HG03095 (cell line): ENCODE results near the gene ABCC1.

Experiments used
- ATAC-seq: cut with Tn5 transposase; IDR thresholded peaks from one replicate; pipeline ENCODE4 v1.9.1; 2021; ENCODE audit warnings: moderate library complexity; ENCODE audit not compliant: unreplicated experiment

ABCC1 gene

DNA sequence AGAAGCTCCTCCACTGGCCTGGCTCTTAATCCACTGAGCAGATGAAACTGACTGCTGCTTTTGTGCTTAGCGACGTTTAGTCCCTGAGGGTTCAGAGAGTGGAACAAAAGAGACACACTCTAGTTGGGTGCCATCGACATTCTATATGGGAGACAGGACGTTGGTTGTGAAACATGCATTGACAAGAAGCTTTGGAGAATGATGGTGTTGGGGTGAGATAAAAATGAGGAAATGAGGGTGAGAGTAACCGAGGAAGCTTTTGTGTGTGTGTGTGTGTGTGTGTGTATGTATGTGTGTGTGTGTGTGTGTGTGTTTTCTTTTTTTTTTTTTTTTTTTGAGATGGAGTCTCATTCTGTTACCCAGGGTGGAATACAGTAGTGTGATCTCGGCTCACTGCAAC, 89.5 kb downstream of the ABCC1 start:
- ATAC-seq = no peak

DNA sequence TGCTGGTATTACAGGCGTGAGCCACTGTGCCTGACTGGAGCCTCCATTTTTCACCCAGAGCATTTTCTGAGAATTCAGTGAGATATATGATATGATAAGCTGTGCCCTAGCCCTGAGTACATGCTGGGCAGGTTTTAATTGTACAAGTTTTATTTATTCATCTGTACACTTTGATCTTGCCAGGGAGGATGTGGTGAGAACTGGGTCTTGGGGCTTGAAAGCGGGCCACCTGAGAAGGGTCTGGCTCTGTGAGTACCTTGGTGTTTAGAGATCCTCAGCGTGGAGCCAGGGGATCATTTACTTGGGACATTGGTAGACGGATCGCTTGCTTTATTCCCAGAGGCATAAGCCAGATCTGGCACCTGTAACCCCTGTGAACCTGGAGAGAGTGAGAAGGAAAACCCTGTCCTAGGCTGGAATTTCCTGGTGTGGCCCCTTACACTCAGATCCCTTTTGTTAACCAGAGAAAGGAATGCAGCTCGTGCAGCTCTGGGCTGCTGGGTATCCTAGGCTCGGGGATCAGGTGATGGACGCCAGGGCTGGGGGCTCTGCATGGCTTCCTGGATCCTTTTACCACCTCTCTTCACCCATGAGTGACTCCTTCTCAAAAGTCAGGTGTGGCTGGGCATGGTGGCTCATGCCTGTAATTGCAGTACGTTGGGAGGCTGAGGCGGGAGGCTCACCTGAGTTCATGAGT, 91.9 kb downstream of the ABCC1 start:
- no peak for ATAC-seq

GRCh38 chr16:16042076-16042475, 92.7 kb downstream of the ABCC1 start:
- ATAC-seq = no peak

DNA sequence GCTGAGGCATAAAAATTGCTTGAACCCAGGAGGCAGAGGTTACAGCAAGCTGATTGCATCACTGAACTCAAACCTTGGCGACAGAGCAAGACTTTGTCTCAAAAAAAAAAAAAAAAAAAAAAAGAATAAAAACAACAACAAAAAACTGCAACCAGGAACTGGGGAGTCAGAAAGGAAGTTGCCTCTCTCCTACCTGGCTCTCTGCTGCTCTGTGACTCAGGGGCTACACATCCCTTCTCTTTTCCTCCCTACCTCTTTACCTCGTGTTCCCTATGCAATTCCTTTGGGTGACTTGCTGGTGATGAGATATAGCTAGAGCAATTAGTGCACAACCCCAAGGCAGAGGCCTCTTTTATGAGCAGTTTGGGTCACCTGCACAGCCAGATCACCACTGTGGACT, 95.9 kb downstream of the ABCC1 start:
- ATAC-seq = no peak

DNA sequence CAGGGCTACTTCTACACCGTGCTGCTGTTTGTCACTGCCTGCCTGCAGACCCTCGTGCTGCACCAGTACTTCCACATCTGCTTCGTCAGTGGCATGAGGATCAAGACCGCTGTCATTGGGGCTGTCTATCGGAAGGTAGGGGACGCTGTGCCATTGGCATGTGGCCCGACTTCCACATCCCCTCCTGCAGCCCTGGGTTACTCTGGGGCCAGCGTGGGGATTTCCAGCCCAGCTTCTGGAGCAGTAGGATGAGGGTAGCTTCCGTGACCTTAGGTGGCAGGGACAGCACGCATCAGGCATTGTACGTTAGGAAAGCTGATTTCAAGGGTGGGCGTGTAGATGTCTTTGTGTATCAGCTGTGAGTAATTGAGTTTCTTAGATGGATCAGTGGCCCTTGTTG, 96.5 kb downstream of the ABCC1 start:
- no peak for ATAC-seq

DNA sequence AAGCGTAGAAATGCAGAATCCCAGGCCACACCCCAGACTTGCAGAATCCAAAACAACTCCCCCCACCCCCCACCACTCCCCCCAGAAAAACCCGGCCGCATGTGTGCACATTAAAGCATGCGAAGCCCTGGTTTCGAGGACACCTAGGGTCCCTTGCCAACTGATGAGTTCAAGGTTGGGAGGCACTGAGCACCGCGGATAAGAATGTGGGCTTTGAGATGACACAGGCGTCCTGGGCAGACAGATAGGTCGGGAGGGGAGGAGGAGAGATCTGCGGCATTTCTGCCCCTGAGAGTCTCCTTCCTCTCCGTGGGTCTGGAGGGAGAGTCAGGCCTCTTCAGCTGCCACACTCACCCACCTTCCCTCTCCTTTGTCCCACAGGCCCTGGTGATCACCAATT, 98.3 kb downstream of the ABCC1 start:
- ATAC-seq = no peak

DNA sequence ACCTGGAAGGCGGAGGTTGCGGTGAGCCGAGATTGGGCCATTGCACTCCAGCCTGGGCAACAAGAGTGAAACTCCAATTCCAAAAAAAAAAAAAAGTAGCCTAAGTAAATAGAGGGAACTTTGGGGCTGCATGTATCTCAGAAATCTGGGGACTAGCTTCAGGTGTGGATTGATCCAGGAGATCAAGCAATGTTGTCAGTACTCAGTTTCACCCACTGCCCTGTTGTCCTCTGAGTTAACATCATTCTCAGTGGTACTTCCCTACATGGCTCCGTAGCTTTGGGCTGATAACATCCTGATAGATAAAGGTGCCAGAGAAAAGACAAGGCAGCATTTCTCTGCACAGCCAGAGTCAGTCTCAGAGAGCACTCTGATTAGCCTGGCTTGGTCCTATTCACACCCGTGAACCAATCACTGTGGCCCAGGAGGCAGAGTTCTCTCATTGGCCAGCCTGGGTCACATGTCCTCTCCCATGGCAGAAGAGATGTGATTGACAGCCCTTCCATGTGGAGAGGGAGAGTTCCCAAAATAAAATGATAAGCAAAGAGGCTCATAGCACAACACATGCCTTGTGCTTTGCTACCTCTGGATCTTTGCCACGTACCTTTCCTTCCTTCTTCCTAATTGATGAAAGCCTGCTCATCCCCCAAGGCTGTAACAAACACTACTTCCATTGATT, 99.6 kb downstream of the ABCC1 start:
- ATAC-seq = no peak

DNA sequence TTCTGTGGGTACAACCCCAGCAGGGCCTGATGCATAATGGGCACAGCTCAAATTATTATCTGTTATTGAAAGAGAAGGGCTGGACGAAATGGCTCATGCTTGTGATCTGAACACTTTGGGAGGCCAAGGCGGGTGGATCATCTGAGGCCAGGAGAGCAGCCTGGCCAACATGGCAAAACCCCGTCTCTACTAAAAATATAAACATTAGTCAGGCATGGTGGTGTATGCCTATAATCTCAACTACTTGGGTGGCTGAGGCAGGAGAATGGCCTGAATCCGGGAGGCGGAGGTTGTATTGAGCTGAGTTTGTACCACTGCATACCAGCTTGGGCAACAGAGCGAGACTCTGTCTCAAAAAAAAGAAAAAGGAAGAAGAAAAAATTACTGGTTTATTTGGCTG, 100.7 kb downstream of the ABCC1 start:
- no peak for ATAC-seq

DNA sequence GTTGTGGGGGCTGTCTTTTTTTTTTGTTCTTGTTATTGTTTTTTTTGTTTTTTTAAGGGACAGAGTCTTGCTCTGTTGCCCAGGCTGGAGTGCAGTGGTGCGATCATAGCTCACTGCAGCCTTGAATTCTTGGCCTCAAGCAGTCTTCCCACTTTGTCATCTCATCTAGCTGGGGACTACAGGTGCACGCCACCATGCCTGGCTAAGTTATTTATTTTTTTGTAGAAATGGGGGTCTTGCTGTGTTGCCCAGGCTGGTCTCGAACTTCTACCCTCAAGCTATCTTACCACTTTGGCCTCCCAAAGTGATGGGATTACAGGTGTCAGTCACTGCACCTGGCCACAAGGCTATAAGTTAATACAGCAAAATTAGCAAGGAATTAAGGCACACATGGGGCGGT, 101.7 kb downstream of the ABCC1 start:
- ATAC-seq = no peak

- ATAC-seq = no peak
These were observed 103.5 kb downstream of the ABCC1 start for GRCh38 chr16:16052916-16053315.

- ATAC-seq = no peak
These were observed 107.7 kb downstream of the ABCC1 start for GRCh38 chr16:16057102-16057501.

- no peak for ATAC-seq
These were observed 109.7 kb downstream of the ABCC1 start for GRCh38 chr16:16059160-16059559.

- ATAC-seq = no peak
These were observed 110.6 kb downstream of the ABCC1 start for GRCh38 chr16:16059895-16060590.

GRCh38 chr16:16062023-16062937, 112.9 kb downstream of the ABCC1 start:
- ATAC-seq = no peak

DNA sequence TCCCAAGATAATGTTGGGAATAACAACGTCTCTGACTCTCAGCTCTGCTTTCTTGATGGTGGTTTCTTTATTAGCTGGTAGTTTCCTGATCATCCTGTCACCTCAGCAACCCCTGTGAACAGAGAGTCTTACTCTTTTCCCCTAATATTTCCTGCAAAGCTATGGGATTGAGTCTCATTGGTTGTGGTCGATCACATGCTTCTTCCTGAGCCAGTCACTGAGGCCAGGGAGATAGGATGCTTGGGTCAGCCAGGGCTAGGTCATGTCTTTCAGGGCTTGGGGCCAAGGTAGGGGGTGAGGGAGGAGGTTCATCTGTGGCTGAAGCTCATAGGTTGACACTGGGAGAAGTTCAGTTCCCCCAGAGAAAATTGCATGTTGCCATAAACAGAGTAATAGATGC, 114.3 kb downstream of the ABCC1 start:
- ATAC-seq = no peak

DNA sequence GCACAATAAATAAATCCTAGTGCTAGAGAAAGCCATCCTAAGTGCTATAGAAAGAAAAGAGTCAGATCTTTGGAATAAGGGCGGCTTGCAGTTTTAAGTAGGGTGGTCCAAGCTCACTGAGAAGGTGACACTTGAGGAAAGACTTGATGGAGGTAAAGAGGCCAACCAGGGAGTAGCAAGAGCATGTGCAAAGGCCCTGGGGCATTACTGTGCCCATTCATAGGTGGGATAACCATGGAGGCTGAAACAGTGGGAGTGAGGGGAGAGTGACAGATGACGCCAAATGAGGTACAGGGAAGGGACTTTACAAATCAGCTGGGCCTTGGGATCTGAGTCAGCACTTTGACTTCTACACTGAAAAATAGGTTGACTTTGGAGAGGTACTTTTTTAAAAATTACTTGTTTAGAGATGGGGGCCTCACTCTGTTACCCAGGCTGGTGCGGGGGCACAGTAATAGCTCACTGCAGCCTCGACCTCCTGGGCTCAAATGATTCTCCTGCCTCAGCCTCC, 115.5 kb downstream of the ABCC1 start:
- ATAC-seq = no peak

- ATAC-seq = no peak
These were observed 117.7 kb downstream of the ABCC1 start for GRCh38 chr16:16067127-16067526.

DNA sequence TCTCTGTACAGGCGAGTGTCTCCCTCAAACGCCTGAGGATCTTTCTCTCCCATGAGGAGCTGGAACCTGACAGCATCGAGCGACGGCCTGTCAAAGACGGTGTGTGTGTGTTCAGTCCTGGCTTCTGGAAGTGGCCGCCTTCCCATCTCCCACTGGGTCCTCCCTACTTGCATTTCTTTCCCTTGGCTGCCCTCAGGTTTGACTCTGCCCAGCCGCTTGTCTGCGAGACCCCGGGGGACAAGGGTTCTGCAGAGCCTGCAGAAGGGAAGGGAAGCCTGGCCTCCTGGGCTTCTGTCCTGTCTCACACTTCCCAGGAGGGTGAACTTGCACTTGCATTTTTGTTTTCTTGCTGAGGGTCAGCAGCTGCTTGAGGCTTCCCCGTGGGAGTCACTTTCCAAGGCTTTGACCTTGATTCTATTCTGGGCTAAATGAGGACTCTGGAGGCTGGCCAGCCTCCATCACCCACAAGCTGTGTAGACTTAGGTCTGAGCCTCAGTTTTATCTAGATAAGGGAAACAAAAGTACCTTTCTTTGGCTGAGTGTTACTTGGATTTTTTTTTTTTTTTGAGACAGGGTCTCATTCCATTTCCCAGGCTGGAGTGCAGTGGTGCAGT, 122.3 kb downstream of the ABCC1 start:
- ATAC-seq = no peak

DNA sequence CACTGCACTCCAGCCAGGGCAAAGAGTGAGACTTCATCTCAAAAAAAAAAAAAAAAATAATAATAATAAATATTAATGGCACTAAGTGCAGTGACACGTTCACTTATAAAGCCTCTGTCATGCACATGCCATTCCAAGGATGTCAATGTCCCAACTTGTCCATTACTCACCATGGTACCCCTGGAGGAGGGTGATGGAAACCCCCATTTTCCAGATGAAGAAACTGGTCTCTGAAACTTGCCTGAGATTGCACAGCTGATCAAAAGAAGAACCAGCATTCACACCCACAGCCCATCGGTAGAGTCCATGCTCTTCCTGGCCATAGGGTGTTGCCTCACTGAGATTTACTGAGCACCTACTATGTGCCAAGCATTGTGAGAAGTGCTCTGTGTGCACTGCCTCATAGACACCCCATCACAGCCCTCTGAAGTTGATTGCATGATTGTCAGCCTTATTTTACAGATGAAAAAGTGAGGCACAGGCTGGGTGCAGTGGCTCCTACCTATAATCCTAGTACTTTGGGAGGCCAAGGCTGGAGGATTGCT, 123.7 kb downstream of the ABCC1 start:
- no peak for ATAC-seq
